DMS153 (cell line): ENCODE measurements around the gene ONECUT2.
A peak's percentile ranks its signal among the peaks of the same experiment; 100 is the strongest.
"Not testable (repeated sequence)": the region's sequence is repeated elsewhere in the genome, so short reads cannot be mapped to it uniquely, and the experiment has no call there.

ENCODE experiments used
- DNase-seq: peaks from one replicate; lab custom pipeline; 2025; lab: John Stamatoyannopoulos, UW

ONECUT2 gene

GRCh38 chr18:57434536-57435494 is at the start of gene ONECUT2:
Gene ONECUT2 (plus strand): TSS chr18:57435374. CDS start chr18:57435717, 343 bp downstream.
- peak; percentile 94 for DNase-seq

- DNase-seq: no peak
These were observed 45.9 kb upstream of the ONECUT2 start for GRCh38 chr18:57389271-57389670.

DNA sequence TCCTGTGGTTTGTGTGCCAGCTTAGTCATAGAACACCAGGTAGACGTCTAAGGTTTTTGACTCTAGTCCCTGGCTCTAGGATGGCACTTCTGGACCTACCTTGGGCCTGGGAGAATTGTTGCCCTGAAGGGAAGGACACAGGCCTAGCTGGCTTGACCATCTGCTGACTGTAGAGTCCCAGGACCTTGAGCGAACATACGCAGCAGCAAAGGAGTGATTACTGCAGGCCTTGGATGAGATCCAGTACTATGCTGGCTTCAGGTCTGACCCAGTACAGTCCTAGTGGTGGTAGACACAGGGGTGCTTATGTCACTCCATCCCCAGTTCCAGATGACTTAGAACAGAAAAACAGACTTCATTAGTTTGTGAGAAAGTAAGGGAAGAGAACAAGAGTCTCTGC is 45.1 kb upstream of the ONECUT2 start:
- DNase-seq: no peak

- not testable (repeated sequence) for DNase-seq
These were observed 40.4 kb upstream of the ONECUT2 start for GRCh38 chr18:57394749-57395148.

DNA sequence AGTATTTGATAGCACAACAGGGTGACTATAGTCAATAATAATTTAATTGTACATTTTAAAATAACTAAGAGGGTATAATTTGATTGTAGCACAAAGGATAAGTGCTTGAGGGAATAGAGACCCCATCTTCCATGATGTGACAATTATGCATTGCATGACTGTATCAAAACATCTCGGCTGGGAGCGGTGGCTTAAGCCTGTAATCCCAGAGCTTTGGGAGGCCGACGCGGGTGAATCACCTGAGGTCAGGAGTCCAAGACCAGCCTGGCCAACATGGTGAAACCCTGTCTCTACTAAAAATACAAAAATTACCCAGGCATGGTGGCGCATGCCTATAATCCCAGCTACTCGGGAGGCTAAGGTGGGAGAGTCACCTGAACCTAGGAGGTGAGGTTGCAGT is 38.3 kb upstream of the ONECUT2 start:
- DNase-seq: not testable (repeated sequence)

DNA sequence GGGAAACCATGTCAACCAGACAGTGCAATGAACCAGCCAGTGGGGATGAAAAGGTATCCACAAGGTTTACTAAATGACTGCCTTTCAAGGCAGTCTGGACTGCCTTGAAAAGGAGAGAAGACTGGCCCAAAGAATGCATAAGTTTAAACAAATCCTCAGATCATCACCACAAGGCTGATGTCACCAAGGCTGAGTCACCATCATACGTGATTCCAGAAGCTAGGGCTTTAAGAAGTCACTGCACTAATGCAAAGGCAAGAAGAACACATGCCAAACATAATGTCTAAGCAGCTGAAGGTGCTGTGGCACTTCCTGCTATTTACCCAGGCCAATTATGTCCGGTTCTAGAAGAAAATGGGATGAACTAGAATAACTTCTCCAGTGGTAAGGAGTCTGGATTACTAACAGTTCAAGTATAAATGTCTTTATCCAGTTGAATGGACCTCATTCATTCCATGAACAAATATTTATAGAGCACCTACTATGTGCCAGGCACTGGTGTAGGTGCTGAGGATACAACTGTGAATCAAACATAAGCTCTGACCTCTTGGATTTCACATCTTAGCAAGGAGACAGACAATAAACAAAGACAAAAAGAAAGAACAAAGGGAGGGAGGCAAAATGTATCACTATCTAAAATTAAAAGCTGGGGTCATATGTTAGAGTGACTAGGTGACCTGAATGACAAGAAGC is 37.6 kb upstream of the ONECUT2 start:
- no peak for DNase-seq

GRCh38 chr18:57404345-57404744 is 30.8 kb upstream of the ONECUT2 start:
- DNase-seq: no peak

DNA sequence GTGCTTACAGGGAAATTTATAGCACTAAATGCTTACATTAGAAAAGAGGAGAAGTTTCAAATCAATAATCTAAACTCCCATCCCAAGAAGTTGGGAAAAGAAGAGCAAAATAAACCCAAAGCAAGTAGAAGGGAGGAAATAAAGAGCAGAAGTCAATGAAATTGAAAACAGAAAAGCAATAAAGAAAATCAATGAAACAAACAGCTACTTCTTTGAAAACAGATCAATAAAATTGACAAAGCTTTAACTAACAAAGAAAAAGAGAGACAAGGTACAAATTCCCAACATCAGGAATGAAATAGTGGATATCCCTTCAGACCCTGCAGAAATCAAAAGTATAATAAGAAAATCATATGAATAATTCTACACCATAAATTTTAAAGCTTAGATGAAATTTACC is 25.5 kb upstream of the ONECUT2 start:
- DNase-seq: no peak

DNA sequence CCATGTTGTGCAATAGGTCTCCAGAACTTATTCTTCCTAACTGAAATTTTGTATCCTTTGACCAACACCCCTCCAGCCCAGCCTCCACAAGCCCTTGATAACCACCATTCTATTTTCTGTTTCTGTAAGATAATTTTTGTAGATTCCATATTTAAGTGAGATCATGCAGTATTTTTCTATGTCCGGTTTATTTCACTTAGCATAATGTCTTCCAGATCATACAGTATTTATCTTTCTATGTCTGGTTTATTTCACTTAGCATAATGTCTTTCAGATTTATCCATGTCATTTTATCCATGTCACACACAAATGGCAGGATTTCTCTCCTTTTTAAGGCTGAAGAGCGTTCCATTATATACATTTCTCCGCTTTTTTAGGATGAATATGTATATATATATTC is 24.4 kb upstream of the ONECUT2 start:
- DNase-seq: no peak

DNA sequence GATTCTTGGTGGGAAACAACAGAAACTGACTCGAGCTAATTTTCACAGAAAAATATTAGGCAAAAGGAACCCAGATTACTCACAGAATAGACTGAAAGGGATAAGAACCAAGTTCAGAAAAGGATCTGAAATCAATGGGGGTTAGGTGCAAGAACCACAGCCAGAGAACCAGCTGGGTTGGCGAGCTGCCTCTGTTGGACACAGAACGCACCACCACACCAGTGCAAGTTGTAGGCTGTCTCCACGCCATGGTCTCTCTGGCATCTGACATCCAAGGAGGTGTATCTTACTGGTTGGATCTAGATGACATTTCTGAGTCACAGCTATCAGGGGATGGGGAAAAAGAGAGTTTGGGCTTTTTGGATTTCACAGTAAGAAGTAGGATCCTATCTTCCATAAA is 18.6 kb upstream of the ONECUT2 start:
- DNase-seq: no peak

GRCh38 chr18:57422313-57422872 is 12.8 kb upstream of the ONECUT2 start:
- DNase-seq: peak; percentile 67

DNA sequence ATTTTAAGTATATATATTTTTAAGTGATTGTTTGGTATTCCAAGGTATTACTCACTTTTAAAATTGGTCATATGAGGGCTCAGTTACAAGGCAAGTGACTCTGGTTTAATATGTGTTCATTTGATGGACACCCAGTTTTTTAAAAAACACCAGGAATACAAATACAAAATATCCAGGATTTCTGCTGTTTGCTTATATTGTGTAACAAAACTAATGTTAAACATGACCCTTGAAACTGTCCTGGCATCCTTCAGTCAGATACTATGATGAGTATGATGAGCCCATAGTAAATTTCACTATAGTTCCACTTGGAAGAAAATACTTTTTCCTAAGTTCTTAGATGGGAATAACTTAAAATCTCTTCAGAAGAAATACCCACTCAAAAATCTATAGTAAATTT is 11.4 kb upstream of the ONECUT2 start:
- DNase-seq: no peak

DNA sequence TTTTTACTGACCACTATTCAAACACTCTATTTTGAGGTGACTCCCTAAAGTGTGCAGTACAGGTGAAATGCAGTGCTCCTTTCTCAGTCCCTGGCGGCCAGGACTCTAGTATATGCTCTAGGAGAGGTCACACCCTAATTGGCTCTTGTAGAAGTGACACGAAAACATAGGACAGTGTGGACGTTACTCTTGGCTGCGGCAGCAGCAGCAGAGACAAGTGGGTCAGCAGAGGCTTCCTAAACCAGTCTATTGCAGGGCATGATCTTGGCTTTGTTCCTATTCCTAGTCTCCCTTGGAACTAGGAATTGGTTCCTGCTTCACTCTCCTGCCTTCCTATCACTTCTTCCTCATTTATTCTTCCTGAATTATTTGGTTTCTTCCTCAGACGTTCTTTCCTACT is 10.1 kb upstream of the ONECUT2 start:
- DNase-seq: no peak

DNA sequence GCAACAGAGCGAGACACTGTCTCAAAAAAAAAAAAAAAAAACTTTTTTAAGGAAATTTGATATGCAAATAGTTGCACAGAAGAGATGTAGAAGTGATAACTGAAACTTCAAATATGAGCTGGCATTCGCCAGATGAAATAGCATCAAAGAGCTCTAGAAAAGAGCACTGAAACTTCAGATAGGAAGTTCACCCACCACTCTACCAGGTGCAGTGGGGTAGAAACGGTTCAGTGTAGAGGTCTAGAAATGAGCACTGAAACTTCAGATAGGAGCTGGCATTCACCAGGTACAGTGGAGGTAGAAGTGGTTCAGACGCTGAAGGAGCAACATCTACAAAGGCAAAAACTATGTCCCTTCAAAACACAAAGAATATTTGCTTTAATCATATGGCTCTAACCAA is 9.0 kb upstream of the ONECUT2 start:
- no peak for DNase-seq

DNA sequence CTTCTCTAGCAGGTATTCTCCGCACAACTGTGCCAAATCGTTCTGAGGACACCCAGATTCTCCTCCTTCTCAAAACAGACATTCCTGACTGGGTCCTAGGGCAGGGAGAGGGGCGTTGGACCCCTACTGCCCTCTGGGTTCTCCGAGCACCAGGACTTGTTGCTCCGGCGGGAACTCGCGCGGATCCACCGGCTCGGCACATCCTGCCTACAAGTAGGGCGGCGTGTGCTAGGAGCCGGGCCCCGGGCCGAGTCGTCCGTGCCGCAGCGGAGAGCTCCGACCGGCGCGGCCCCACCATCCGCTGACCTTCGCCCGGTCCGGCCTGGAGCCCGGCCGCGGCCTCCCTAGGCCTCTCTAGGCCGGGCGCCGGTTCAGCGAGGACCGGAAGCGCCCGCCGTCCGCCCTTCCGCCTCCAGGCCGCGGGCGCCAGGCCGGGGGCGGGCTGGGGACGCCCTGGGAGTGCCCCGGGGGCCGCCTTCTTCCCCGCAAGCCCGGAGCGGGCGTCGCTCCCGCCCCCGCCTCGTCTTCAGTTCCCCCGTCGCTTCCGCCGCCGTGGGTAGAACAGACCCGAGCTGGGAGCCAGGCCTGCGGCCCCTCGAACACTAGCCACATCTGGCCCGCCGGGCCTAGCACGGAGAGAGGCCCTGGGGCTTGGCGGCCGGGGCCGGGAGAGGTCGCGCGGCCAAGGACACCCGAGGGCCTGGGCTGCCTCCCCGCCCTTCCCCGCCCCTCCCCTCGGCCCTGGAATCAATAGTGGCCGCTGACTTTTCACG is 7.6 kb upstream of the ONECUT2 start:
- DNase-seq: no peak

DNA sequence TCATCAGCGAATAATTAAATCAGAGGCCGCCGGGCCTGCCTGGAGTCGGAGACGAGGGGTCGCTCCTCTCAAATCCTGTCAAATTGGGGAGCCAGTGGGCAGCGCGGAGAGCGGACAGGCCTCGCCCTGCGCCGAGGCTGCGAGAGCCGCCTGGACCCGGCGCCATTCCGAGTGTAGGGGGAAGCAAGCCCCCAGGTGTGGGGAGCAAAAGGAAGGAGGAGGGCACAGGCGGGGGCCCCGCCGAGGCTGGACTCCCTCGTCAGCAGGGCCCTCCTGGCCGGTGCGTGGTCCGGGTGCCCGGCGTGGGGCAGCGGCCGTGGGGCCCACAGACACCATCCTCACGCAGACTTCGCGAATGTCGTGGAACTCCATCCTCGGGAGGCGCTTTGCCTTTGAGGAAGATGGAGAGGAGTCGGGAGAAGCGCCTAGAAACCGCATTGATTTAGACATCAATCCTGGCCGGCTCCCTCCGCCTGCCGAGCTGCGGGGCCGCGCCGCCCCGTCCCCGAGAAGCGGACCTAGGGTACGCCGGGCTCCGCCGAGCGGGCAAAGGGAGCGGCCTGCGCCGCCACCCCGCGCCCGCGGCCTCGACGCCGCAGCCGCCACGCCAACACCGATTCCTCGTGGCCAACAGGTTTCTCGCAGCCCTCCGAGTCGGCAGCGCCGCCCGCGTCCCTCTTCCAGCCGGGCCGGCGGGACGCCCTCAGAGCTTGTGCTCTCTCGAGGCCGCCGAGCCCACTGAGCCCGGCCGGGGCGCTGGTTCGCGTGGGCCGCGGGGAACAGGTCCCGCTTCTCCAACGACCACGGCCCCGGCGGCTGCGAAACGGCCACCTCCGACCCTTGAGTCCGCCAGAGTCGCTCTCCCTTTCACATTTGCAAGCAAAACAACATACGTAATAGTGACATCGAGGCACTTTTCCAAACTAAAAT is 6.7 kb upstream of the ONECUT2 start:
- DNase-seq: no peak

DNA sequence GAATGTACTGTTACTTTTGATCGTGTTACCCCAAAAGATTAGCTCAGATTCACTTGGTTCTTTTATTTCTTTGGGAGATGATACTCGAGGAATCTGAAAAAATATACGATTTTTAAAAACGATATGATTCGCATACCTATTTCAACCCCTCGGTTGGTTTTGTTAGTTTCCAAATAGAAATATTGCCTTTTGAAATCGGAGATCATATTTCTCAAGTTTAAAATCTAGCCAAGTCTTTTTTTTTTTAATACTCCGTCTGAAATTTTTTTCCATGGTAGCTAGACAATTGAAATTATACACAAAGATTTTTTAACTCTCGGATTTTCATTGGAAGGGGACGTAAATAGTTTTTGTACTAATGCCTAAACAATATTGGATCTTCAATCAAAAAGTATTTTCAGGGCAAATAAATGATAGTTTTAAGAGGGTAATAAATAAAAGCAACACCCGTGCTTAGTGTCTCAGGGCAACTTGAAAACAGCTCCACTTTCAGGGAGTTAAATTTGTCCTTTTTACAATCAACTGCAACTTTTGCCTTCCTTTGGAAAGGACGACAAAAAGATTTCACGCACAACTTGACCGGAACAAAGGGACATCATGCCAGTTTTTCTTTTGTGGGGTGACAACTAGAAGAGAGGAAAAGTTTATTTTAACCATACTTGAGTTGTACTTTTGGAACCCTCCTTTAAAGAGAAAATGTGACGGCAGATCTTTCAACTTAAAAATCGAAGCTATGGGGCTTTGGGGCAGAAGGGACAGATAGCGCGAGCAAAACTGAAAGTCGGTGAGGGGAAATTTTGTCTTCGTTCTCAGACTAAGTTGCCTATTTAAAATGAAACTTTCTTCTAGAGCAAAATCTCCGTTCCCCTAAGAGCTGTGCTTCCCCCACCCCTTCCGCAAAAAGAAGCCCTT is 5.8 kb upstream of the ONECUT2 start:
- DNase-seq: no peak

GRCh38 chr18:57430079-57431001 is 4.8 kb upstream of the ONECUT2 start:
- no peak for DNase-seq

DNA sequence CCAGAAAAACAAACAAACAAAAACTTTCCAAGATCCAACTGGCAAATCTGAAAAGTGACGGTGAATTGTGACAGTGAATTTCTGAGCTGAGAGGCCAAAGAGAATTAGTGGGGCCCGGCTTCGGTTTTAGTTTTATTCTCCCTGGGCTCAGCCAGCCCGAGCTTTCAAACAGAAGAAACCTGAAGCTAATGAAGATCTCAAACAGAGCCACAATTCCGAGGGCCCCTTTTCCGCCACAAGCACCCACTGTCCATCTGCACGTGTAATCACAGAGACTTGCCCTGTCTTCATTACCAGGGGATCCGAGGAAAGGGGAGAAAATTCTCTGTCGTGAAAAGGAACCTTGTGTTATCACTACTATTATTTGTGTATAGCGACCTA is 4.2 kb upstream of the ONECUT2 start:
- no peak for DNase-seq
